ENCODE measurements around the gene ANKIB1.

The ANKIB1 gene

GRCh38 chr7:92359801-92360200, 114.0 kb downstream of the ANKIB1 start:
- Histone ChIP-seq H3K79me1 (replicated peaks; ENCODE audit: low read length, poor library complexity, severe bottlenecking) (peaks cover 3% of the 10 kb centered on the region), H3K4me3 (ENCODE audit: insufficient read depth in 1 of 2, low read depth in 1 of 2, low read length in 2 of 2) (no peak overlapping the region), H2BK120ac (ENCODE audit: low read depth, low read length) (no peak overlapping the region), H2AK5ac (ENCODE audit: low read length, severe bottlenecking) (no peak overlapping the region), H3K27me3 (ENCODE audit: control insufficient read depth in 1 of 2, insufficient read depth in 1 of 2, low read length in 2 of 2) (no peaks in the 10 kb centered on the region), H2BK5ac (ENCODE audit: low read depth, low read length, poor library complexity, severe bottlenecking) (no peak overlapping the region), H3K4me2 (ENCODE audit: low read length, poor library complexity, severe bottlenecking) (no peak overlapping the region), H3K4me1 (ENCODE audit: control insufficient read depth, insufficient read depth, low read depth, low read length) (no peaks in the 10 kb centered on the region), H2AFZ (ENCODE audit: low read depth, low read length) (no peak overlapping the region), H3K36me3 (ENCODE audit: control insufficient read depth in 1 of 2, insufficient read depth in 2 of 2, low read depth in 1 of 2, low read length in 2 of 2) (peaks cover 9 to 66% of the 10 kb centered on the region in 2 experiments), H3K23ac (ENCODE audit: low read length in 2 of 2) (no peak overlapping the region), H3K9me3 (ENCODE audit: control insufficient read depth, low read length) (no peaks in the 10 kb centered on the region), H4K8ac (ENCODE audit: low read length) (no peak overlapping the region), H3K27ac (ENCODE audit: low read length, poor library complexity, severe bottlenecking) (no peak overlapping the region), H3K4ac (ENCODE audit: low read depth in 1 of 2, low read length in 2 of 2) (no peak overlapping the region), H3K14ac (ENCODE audit: low read length in 2 of 2) (no peak overlapping the region), H2BK12ac (ENCODE audit: low read length in 2 of 2) (no peak overlapping the region), H2BK15ac (ENCODE audit: low read depth, poor library complexity, severe bottlenecking) (no peak overlapping the region), H4K91ac (ENCODE audit: low read length) (no peak overlapping the region), H3K9ac (ENCODE audit: low read length) (no peak overlapping the region), H3K18ac (ENCODE audit: low read depth in 1 of 2, low read length in 2 of 2) (no peak overlapping the region)
- 90% methylated on average over 3 of the region's 3 CpGs for WGBS
- DNase-seq: peak; percentile 20

GRCh38 chr7:92360387-92360786, 114.6 kb downstream of the ANKIB1 start:
- DNase-seq: no peak
- Histone ChIP-seq H2AFZ (ENCODE audit: low read depth, low read length) (no peak overlapping the region), H3K36me3 (ENCODE audit: control insufficient read depth in 1 of 2, insufficient read depth in 2 of 2, low read depth in 1 of 2, low read length in 2 of 2) (peaks cover 9 to 65% of the 10 kb centered on the region in 2 experiments), H2BK15ac (ENCODE audit: low read depth, poor library complexity, severe bottlenecking) (no peak overlapping the region), H2AK5ac (ENCODE audit: low read length, severe bottlenecking) (no peak overlapping the region), H3K27me3 (ENCODE audit: control insufficient read depth in 1 of 2, insufficient read depth in 1 of 2, low read length in 2 of 2) (no peaks in the 10 kb centered on the region), H4K8ac (ENCODE audit: low read length) (no peak overlapping the region), H3K4me3 (ENCODE audit: insufficient read depth in 1 of 2, low read depth in 1 of 2, low read length in 2 of 2) (no peak overlapping the region), H2BK120ac (ENCODE audit: low read depth, low read length) (no peak overlapping the region), H2BK5ac (ENCODE audit: low read depth, low read length, poor library complexity, severe bottlenecking) (no peak overlapping the region), H3K4me1 (ENCODE audit: control insufficient read depth, insufficient read depth, low read depth, low read length) (no peaks in the 10 kb centered on the region), H3K9ac (ENCODE audit: low read length) (no peak overlapping the region), H3K4me2 (ENCODE audit: low read length, poor library complexity, severe bottlenecking) (no peak overlapping the region), H3K18ac (ENCODE audit: low read depth in 1 of 2, low read length in 2 of 2) (no peak overlapping the region), H3K9me3 (ENCODE audit: control insufficient read depth, low read length) (no peaks in the 10 kb centered on the region), H3K4ac (ENCODE audit: low read depth in 1 of 2, low read length in 2 of 2) (no peak overlapping the region), H3K23ac (ENCODE audit: low read length in 2 of 2) (no peak overlapping the region), H3K14ac (ENCODE audit: low read length in 2 of 2) (no peak overlapping the region), H3K79me1 (replicated peaks; ENCODE audit: low read length, poor library complexity, severe bottlenecking) (peaks cover 3% of the 10 kb centered on the region), H2BK12ac (ENCODE audit: low read length in 2 of 2) (no peak overlapping the region), H4K91ac (ENCODE audit: low read length) (no peak overlapping the region), H3K27ac (ENCODE audit: low read length, poor library complexity, severe bottlenecking) (no peak overlapping the region)
- WGBS: 81% methylated on average over 1 of the region's 1 CpG

- Histone ChIP-seq H3K9me3 (ENCODE audit: control insufficient read depth, low read length) (no peaks in the 10 kb centered on the region), H3K27ac (ENCODE audit: low read length, poor library complexity, severe bottlenecking) (no peak overlapping the region), H2AFZ (ENCODE audit: low read depth, low read length) (no peak overlapping the region), H3K27me3 (ENCODE audit: control insufficient read depth in 1 of 2, insufficient read depth in 1 of 2, low read length in 2 of 2) (no peaks in the 10 kb centered on the region), H2BK15ac (ENCODE audit: low read depth, poor library complexity, severe bottlenecking) (no peak overlapping the region), H3K18ac (ENCODE audit: low read depth in 1 of 2, low read length in 2 of 2) (no peak overlapping the region), H3K4me3 (ENCODE audit: insufficient read depth in 1 of 2, low read depth in 1 of 2, low read length in 2 of 2) (no peak overlapping the region), H3K14ac (ENCODE audit: low read length in 2 of 2) (no peak overlapping the region), H4K91ac (ENCODE audit: low read length) (no peak overlapping the region), H3K4ac (ENCODE audit: low read depth in 1 of 2, low read length in 2 of 2) (no peak overlapping the region), H3K9ac (ENCODE audit: low read length) (no peak overlapping the region), H2BK5ac (ENCODE audit: low read depth, low read length, poor library complexity, severe bottlenecking) (no peak overlapping the region), H2BK120ac (ENCODE audit: low read depth, low read length) (no peak overlapping the region), H3K79me1 (replicated peaks; ENCODE audit: low read length, poor library complexity, severe bottlenecking) (peaks cover 3% of the 10 kb centered on the region), H3K23ac (ENCODE audit: low read length in 2 of 2) (no peak overlapping the region), H3K4me2 (ENCODE audit: low read length, poor library complexity, severe bottlenecking) (no peak overlapping the region), H4K8ac (ENCODE audit: low read length) (no peak overlapping the region), H3K4me1 (ENCODE audit: control insufficient read depth, insufficient read depth, low read depth, low read length) (no peaks in the 10 kb centered on the region), H2AK5ac (ENCODE audit: low read length, severe bottlenecking) (no peak overlapping the region), H2BK12ac (ENCODE audit: low read length in 2 of 2) (no peak overlapping the region), H3K36me3 (ENCODE audit: control insufficient read depth in 1 of 2, insufficient read depth in 2 of 2, low read depth in 1 of 2, low read length in 2 of 2) (peaks cover 9 to 56% of the 10 kb centered on the region in 2 experiments)
- DNase-seq: no peak
- WGBS: 100% methylated on average over 1 of the region's 2 CpGs
Observed at GRCh38 chr7:92362131-92362530, 116.4 kb downstream of the ANKIB1 start.

DNA sequence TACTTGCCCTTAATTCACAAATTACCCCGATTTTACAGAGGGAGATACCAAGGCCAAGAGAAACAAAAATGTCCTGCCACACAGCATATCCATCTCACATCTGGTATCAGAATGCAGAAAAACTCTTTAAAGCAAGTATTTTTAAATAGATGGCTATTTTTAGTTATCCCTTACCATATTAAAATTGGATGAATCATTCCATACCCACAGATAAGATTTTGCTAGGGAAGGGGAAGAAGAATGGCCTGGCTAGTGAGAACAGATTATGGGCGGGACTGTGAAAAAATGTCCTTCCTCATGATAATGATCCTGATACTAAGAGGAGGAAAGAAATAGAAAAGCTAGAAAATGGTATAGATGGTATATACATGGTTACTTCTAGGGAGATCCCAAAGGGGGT, 121.0 kb downstream of the ANKIB1 start:
- no peak overlapping the region for H3K14ac ChIP-seq (ENCODE audit: low read length in 2 of 2)
- H2BK15ac ChIP-seq (ENCODE audit: low read depth, poor library complexity, severe bottlenecking): no peak overlapping the region
- H3K36me3 ChIP-seq (ENCODE audit: control insufficient read depth in 1 of 2, insufficient read depth in 2 of 2, low read depth in 1 of 2, low read length in 2 of 2): peaks cover 9 to 45% of the 10 kb centered on the region in 2 experiments
- no peak overlapping the region for H4K91ac ChIP-seq (ENCODE audit: low read length)
- no peak overlapping the region for H4K8ac ChIP-seq (ENCODE audit: low read length)
- no peak overlapping the region for H3K23ac ChIP-seq (ENCODE audit: low read length in 2 of 2)
- H3K9me3 ChIP-seq (ENCODE audit: control insufficient read depth, low read length): no peaks in the 10 kb centered on the region
- no peaks in the 10 kb centered on the region for H3K27me3 ChIP-seq (ENCODE audit: control insufficient read depth in 1 of 2, insufficient read depth in 1 of 2, low read length in 2 of 2)
- H3K79me1 ChIP-seq (replicated peaks; ENCODE audit: low read length, poor library complexity, severe bottlenecking): peaks cover 4% of the 10 kb centered on the region
- H3K27ac ChIP-seq (ENCODE audit: low read length, poor library complexity, severe bottlenecking): no peak overlapping the region
- no peak overlapping the region for H2AK5ac ChIP-seq (ENCODE audit: low read length, severe bottlenecking)
- no peak overlapping the region for H3K4me3 ChIP-seq (ENCODE audit: insufficient read depth in 1 of 2, low read depth in 1 of 2, low read length in 2 of 2)
- no peak for DNase-seq
- no peak overlapping the region for H2BK5ac ChIP-seq (ENCODE audit: low read depth, low read length, poor library complexity, severe bottlenecking)
- WGBS: 98% methylated on average over 2 of the region's 2 CpGs
- H3K9ac ChIP-seq (ENCODE audit: low read length): no peak overlapping the region
- H2AFZ ChIP-seq (ENCODE audit: low read depth, low read length): no peak overlapping the region
- H2BK12ac ChIP-seq (ENCODE audit: low read length in 2 of 2): no peak overlapping the region
- H3K4ac ChIP-seq (ENCODE audit: low read depth in 1 of 2, low read length in 2 of 2): no peak overlapping the region
- H3K4me1 ChIP-seq (ENCODE audit: control insufficient read depth, insufficient read depth, low read depth, low read length): no peaks in the 10 kb centered on the region
- no peak overlapping the region for H3K18ac ChIP-seq (ENCODE audit: low read depth in 1 of 2, low read length in 2 of 2)
- no peak overlapping the region for H2BK120ac ChIP-seq (ENCODE audit: low read depth, low read length)
- no peak overlapping the region for H3K4me2 ChIP-seq (ENCODE audit: low read length, poor library complexity, severe bottlenecking)
